GM21528 (cell line): ENCODE measurements around the gene SRSF5.
"Not testable (repeated sequence)": the region's sequence is repeated elsewhere in the genome, so short reads cannot be mapped to it uniquely, and the experiment has no call there.

Source experiments
- ATAC-seq: cut with Tn5 transposase; IDR thresholded peaks from one replicate; pipeline ENCODE4 v1.9.1; 2021; ENCODE audit warnings: mild to moderate bottlenecking, moderate library complexity; ENCODE audit not compliant: unreplicated experiment, low FRiP score

The SRSF5 gene

GRCh38 chr14:69766984-69767368, at the start of gene SRSF5:
Gene SRSF5, plus strand, starts transcription at chr14:69767142. Its CDS starts 1,015 bp downstream, at chr14:69768157.
- ATAC-seq: peak; percentile 85

GRCh38 chr14:69718614-69719013, 48.3 kb upstream of the SRSF5 start:
- ATAC-seq: not testable (repeated sequence)

- no peak for ATAC-seq
Measured at GRCh38 chr14:69719501-69719951, 47.4 kb upstream of the SRSF5 start.

GRCh38 chr14:69720912-69721311, 46.0 kb upstream of the SRSF5 start:
- ATAC-seq: no peak

GRCh38 chr14:69726761-69727511, 40.0 kb upstream of the SRSF5 start:
- ATAC-seq: peak; percentile 83

- ATAC-seq: no peak
Measured at GRCh38 chr14:69727860-69728259, 39.1 kb upstream of the SRSF5 start.

GRCh38 chr14:69731919-69732598, 34.9 kb upstream of the SRSF5 start:
- not testable (repeated sequence) for ATAC-seq

GRCh38 chr14:69736405-69736804, 30.5 kb upstream of the SRSF5 start:
- not testable (repeated sequence) for ATAC-seq

- no peak for ATAC-seq
Measured at GRCh38 chr14:69741055-69741454, 25.9 kb upstream of the SRSF5 start.

- no peak for ATAC-seq
Measured at GRCh38 chr14:69749956-69750355, 17.0 kb upstream of the SRSF5 start.

- ATAC-seq: no peak
Measured at GRCh38 chr14:69750495-69750894, 16.4 kb upstream of the SRSF5 start.

GRCh38 chr14:69752773-69753172, 14.2 kb upstream of the SRSF5 start:
- ATAC-seq: no peak

GRCh38 chr14:69753860-69754259, 13.1 kb upstream of the SRSF5 start:
- ATAC-seq: no peak

- no peak for ATAC-seq
Measured at GRCh38 chr14:69754487-69754886, 12.5 kb upstream of the SRSF5 start.

- no peak for ATAC-seq
Measured at GRCh38 chr14:69755296-69755695, 11.6 kb upstream of the SRSF5 start.

GRCh38 chr14:69755784-69756183, 11.2 kb upstream of the SRSF5 start:
- no peak for ATAC-seq

GRCh38 chr14:69756298-69756697, 10.6 kb upstream of the SRSF5 start:
- ATAC-seq: no peak

GRCh38 chr14:69760810-69761209, 6.1 kb upstream of the SRSF5 start:
- ATAC-seq: no peak

- ATAC-seq: no peak
Measured at GRCh38 chr14:69763761-69764510, 3.0 kb upstream of the SRSF5 start.

- peak; percentile 74 for ATAC-seq
Measured at GRCh38 chr14:69767369-69767999, 542 bp downstream of the SRSF5 start.

- ATAC-seq: no peak
Measured at GRCh38 chr14:69768873-69769272, 1.9 kb downstream of the SRSF5 start.
